Activated T-cell treated with anti-CD3 and anti-CD28 coated beads for 24 hours (primary cell): ENCODE measurements around the gene C22orf39.
A peak's percentile ranks its signal among the peaks of the same experiment; 100 is the strongest.

ENCODE experiments used
- DNase-seq: peaks from one replicate; pipeline ENCODE4 v3.0.0-alpha.2; 2020; ENCODE audit warnings: low read depth

The C22orf39 gene

DNA sequence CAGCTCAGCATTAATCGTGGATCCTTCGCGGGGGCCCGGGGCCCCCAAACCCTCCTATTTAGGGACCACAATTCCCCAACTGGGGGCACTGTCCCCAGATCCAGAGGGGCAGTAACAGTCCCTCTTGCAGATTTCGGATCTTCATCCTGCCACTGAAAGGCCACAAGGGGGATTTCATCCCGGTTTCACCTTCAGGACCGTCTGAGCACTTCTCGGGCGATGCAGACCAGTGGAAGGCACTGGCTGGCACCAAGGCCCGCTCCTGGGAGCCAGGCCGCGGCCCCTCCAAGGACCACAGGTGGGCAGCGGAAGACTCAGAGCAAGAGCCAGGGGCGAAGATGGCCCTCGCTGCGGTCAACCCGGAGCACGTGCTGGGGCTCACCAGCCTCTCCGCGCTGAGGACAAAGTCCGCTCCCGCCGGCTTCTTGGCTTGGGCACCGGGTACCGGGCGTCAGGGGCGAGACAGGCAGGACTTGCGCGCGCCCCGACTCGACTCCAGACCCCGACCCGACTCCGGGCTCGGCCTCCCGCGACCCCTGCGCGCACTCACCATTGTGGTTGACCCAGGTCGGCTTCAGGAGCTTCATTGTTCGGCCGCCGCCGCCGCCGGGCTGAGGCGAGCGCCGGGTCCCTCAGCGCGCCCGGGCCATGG lies 16.5 kb downstream of the C22orf39 start:
- no peak for DNase-seq

DNA sequence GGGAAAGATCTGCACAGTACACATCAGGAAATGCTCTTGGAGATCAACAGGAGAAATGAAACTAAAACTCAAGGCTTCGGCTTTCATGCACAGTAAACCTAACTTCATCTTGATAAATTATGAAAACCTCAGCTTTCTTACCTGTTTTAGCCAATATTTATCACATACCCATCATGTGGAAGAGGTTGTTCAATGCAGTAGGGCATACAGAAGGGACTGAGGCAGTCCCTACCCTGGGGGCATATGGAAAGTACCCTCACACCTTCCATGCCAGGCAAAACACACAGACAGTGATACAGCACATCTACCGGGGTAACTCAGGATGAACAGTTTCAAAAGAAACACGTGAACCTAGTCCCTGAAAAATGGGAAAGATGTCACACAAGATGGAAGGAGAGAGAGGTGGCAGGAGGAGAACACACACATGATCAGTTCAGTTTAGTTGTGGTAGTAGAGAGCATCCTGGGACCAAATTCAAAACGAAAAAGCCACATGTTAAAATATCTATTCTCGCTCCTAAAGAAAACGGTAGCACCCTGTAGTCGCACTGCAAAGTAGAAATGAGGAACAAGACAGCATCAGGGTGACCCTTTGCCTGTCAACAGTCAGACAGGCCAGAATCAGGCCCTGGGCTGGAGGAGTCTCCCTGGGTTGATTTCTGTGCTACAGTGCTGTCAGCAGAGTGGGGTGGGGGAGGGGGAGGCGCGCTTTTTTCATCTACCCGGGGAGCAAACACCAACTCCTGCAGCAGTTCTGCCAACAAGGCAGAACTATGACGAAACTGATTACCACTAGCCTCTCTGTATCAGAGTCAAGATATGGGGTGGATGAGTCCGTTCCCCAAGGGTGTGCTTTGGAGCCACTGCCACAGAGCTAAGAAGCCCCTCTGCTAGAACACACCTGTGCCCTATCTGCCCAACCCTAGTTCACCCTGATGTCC lies 17.3 kb downstream of the C22orf39 start:
- DNase-seq = no peak

- DNase-seq = no peak
Observed at GRCh38 chr22:19424186-19424500, 23.4 kb downstream of the C22orf39 start.

DNA sequence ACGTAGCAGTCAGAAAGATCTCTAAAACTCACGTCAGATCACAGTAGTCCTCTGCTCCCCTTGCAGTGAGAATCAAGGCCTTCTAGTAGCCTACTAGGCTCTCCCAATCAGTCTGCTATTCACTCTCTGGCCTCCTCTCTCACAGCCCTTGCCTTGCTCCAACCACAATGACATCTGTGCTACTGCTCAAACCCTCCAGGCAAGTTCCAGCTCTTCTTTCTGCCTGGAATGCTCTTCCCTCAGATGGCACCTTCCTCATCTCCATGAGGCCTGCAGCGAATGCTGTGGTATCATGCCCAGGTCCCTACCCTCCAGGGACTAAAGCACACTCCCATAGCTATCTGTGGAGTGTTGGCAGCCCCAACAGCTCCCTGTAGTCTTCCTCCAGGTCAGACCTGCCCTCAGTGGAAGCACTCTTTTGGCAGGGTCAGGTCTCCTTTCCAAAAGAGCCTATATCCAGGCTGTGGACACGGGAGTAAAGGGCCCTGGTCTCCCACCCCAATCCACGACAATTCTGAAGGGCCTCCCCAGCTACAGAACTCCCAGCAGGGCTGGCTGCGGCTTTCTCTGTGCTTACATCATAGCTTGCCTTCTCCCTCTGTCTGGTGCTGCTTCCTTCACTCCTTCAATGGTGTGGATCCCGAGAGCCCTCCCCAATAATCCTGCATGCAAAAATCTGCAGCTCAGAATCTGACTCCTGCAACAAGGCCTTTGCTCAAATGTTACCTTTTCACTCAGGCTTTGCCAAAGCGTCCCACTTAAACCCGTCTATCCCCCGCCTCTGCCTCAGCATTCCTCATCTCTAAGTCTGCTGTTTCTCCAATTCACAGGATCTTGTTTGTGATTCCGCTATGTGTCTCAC lies 24.8 kb downstream of the C22orf39 start:
- DNase-seq = no peak

GRCh38 chr22:19420321-19420720 lies 27.2 kb downstream of the C22orf39 start:
- no peak for DNase-seq

DNA sequence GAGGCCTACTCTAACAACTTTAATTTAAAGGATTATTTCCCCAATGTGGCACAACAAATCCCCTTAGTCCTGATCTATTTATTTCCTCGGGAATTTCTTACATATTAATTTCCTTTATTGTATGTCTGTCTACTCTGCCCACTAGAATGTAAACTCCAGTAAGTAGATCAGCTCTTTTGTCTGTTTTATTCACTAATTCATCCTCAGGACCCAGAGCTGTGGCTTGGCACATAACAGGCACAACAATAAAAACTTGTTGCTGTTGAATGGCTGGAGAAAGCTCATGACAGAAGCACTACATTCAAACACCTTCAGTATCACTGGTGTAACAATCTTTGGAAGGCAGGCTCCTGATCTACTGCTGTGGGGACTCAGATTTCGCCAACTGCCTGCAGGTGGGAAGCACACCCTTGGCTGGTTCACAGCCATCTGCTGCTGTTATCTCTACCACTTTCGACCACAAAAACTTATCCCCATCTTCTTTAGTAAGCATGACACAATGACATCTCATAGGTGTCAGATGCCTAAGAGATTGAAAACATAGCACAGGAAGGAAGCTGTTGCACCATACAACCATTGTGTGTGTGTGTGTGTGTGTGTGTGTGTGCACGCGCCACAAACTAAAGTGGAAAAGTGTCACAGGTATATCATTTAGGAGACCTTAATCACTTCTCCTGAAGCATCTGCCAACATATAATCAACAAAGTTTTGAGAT lies 27.9 kb downstream of the C22orf39 start:
- peak; percentile 37 for DNase-seq

DNA sequence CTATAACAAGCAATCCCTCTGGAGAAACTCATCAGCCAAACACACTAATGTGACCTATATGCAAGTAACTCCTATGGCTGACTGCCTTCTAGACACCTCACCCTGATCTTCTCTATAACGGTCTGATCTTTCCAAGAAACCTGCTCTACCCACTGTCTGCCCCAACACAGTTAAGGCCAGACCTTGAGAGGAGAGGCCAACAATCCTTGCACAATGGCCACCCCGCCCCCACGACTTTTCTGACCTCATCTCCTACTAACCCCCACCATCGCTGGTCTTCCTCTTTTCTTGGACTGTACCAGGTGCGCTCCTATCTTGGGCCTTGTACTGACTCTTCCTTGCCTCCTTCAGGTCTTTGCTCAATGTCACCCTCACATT lies 28.4 kb downstream of the C22orf39 start:
- no peak for DNase-seq

- no peak for DNase-seq
Observed at GRCh38 chr22:19412923-19413322, 34.6 kb downstream of the C22orf39 start.

- no peak for DNase-seq
Observed at GRCh38 chr22:19412478-19412877, 35.0 kb downstream of the C22orf39 start.

- DNase-seq = no peak
Observed at GRCh38 chr22:19411690-19412045, 35.8 kb downstream of the C22orf39 start.

DNA sequence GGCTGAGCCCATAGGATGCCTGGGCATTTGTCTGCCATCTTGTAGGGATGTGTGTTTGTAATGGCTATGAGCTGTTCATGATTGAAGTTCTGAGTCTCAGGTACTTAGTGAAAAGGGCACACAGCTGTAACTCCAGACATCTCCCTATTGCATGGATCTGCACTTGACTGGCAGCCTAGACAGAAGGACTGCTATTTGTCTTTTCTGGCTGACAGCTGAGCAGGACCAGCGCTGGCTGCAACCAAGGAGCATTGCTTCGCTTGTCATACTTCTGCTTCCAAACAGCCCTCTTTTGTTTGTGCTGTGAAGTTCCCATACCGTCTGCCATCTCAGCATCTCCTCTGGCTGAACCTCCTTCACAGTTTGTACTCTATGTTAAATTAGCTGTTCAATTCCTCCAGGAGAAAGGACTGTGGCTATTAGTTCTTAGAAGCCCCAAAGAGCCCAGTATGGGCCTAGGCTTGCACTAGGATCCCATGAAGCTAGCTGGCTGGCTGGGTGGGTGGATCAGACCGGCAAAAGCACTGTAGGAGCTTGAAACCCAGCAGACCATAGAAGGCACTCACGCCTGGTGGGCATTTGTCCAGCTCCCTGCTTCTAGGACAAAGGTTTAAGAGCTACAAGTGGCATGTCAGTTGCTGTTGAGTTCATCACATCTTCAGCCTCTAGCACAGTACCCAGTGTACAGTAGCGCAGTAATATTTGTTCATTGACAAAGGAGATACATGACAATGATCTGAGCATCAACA lies 36.4 kb downstream of the C22orf39 start:
- DNase-seq = no peak

- no peak for DNase-seq
Observed at GRCh38 chr22:19407649-19408606, 39.6 kb downstream of the C22orf39 start.

DNA sequence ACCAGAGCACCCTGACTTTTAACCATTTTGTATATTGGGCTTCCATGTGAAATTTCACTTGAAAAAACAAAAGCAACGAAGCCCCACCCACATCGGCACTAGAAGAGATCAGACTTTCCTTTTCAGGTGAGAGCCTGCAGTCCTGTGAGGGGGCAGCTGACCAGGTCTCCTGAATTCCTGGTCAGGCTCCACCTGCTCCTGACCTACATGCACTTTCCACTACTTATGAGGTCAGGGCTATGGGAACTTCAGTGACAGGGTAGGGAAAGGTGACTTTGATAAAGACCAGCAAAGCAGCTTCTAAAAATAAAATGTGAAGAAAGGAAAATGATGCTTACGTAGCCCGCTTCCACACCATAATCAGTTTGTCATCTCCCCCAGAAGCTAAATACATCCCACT lies 40.7 kb downstream of the C22orf39 start:
- DNase-seq = no peak

DNA sequence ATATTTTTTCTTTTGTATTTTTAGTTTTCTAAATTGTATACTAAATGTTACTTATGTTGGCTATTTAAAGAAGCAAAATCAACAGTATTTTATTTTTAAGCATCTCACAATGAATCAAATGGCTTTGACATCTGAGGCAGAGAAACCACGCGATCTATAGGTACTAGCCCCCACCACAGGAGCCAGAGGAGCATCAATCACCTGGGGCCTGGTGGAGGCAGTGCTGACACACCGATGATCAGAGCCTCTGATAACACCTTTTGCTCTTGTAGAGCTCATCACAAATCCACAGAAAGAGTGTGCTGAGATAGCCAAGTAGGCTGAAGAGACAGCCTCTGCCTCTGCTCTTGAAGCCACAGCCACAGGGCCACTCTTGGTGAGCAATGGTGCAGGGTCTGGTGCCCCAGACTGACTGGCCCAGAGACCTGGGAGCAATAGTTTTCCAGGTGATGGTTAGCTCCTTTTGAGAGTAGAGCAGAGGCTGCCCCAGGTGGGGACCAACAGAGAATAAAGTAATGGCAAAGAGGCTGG lies 41.2 kb downstream of the C22orf39 start:
- no peak for DNase-seq

GRCh38 chr22:19405652-19406051 lies 41.9 kb downstream of the C22orf39 start:
- DNase-seq = no peak

DNA sequence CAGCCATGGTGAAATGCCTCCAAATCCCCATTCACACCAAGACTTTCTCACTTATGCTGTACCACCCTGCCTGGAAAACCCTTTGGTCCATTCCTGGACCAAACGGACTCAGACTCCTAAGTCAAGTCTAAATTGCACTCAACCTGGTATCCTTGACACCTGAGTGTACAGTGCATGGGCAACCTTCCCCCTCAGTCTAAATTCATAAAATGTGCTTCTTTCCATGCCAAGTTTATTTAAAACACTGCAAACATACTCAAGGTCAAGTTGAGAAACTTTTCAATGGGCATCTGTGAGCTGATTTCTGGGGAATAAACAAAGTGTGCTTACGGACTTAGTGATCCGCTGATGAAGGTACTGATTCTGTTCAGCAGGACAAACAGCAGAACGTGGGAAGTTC lies 42.4 kb downstream of the C22orf39 start:
- no peak for DNase-seq

- no peak for DNase-seq
Observed at GRCh38 chr22:19404676-19405075, 42.8 kb downstream of the C22orf39 start.

DNA sequence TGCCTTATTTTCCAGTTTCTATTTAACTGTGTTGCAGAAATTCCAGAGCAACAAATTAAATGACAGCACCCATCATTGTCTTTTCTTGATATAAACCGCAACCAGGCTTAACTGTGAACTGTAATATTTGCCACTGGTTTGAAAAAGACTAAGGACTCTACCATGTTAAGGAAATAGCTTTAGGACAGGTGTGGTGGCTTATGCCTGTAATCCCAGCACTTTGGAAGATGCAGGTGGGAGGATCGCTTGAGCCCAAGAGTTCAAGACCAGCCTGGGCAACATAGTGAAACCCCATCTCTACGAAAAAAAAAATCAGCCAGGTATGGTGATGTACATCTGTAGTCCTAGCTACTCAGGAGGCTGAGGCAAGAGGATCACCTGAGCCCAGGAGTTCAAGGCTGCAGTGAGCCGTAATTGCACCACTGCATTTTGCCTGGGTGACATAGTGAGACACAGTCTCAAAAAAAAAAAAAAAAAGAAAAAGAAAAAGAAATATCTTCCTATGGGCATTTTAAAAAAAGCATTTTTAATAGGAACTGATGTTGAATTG lies 44.8 kb downstream of the C22orf39 start:
- DNase-seq = no peak

- DNase-seq = no peak
Observed at GRCh38 chr22:19401483-19401882, 46.0 kb downstream of the C22orf39 start.

GRCh38 chr22:19400881-19401280 lies 46.6 kb downstream of the C22orf39 start:
- DNase-seq = no peak
